Sigmoid colon (tissue), 7 donors: ENCODE data around the gene CCDC157. TPM values are rescaled to one million over a fixed set of nuclear protein-coding genes. Genes with fewer than 3 reads are reported as not detected.

ENCODE experiments used
- DNase-seq: peaks from one replicate; pipeline ENCODE4 v3.0.0-alpha.2; 2019
- H3K27ac ChIP-seq, 4 donors: fragments of 200-600 bp; sonication (generic); one replicate each; pipeline ENCODE4 v1.5.1; 2016 to 2019; ENCODE audit warnings: mild to moderate bottlenecking in 1 of 4
- H3K27me3 ChIP-seq, 3 donors: fragments of 200-600 bp; sonication (generic); one replicate each; pipeline ENCODE4 v1.5.1; 2019; ENCODE audit warnings: mild to moderate bottlenecking in 1 of 3
- H3K36me3 ChIP-seq, 4 donors: fragments of 200-600 bp; sonication (generic); one replicate each; pipeline ENCODE4 v1.5.1; 2016 to 2019
- H3K4me1 ChIP-seq, 4 donors: fragments of 200-600 bp; sonication (generic); one replicate each; pipeline ENCODE4 v1.5.1; 2017 to 2019
- H3K4me3 ChIP-seq, 4 donors: fragments of 200-600 bp; sonication (generic); one replicate each; pipeline ENCODE4 v1.5.1; 2017 to 2019; ENCODE audit warnings: mild to moderate bottlenecking in 2 of 4, moderate library complexity in 1 of 4
- H3K9me3 ChIP-seq, 4 donors: fragments of 200-600 bp in 3 of 4; sonication (generic) in 3 of 4; one replicate each; pipeline versions ENCODE4 v1.5.1 to v1.6.1; 2013 to 2019
- CTCF ChIP-seq, 4 experiments: fragments of 450-650 bp in 3 of 4; fragments of 200-600 bp in 1 of 4; IDR thresholded peaks; one replicate each; pipeline ENCODE4 v1.5.1; 2016 to 2019; ENCODE audit warnings: antibody characterized with exemption in 4 of 4, mild to moderate bottlenecking in 3 of 4, moderate library complexity in 2 of 4
- EP300 ChIP-seq, 4 donors: sonication (generic); formaldehyde crosslinking; IDR thresholded peaks; one replicate each; pipeline ENCODE4 v1.6.1; 2017; ENCODE audit warnings: antibody characterized with exemption in 4 of 4
- POLR2A ChIP-seq, 2 donors: fragments of 450-650 bp; IDR thresholded peaks; one replicate each; pipeline ENCODE4 v1.6.1; 2016; ENCODE audit warnings: antibody characterized with exemption in 2 of 2, mild to moderate bottlenecking in 2 of 2, moderate library complexity in 2 of 2
- POLR2AphosphoS5 ChIP-seq, 4 donors: sonication (generic); formaldehyde crosslinking; IDR thresholded peaks; one replicate each; pipeline ENCODE4 v1.6.1; 2017; ENCODE audit warnings: antibody characterized with exemption in 4 of 4
- WGBS, 2 donors: extraction: QIAGEN DNeasy Blood & Tissue Kit; methylation state at CpG; one replicate each; pipeline ENCODE4 v1.1.7; 2013; 5-methylcytosine and 5-hydroxymethylcytosine counted together
- intact Hi-C: fragments of 100-400 bp; cut with DNase I; formaldehyde crosslinking; loops from one replicate; pipeline ENCODE4 v1.15.1; 2023
- polyA plus RNA-seq, 3 donors: library from polyadenylated mRNA; stranded (reverse); fragments of 200-250 nt; gene quantifications; one replicate each; pipeline ENCODE4 v1.2.3, GENCODE V29; 2013
- total RNA-seq, 4 donors: library from RNA; depleted of rRNA; stranded (reverse); fragments of >200 nt; gene quantifications; one replicate each; pipeline ENCODE4 v1.1.0, GENCODE V29; 2016
- donor health status: healthy with polysubstance abuse.
- donor health status: Bipolar disorder and iron deficiency.
- donor health status: healthy.

The CCDC157 gene
- total and polyA plus RNA-seq, 7 donors: 0.83 to 2.0 (median 1.6) TPM

- Histone ChIP-seq H3K4me3 (peak overlapping the region in 1 of 4 donors; percentile 69), H3K27ac (no peak overlapping the region), H3K9me3 (no peaks in the 10 kb centered on the region), H3K36me3 (peaks cover 0 to 11% (median 2%) of the 10 kb centered on the region in 4 donors), H3K27me3 (no peaks in the 10 kb centered on the region), H3K4me1 (peaks cover 0 to 41% (median 36%) of the 10 kb centered on the region in 4 donors)
- intact Hi-C loops: loop anchor here (2.0 kb wide), 2 partner anchors 29 to 31 kb away; partner anchors contain the start of genes RNF215 and TBC1D10A
- no peak for TF ChIP-seq EP300 (IDR thresholded peaks at IDR 0.05)
- no peak for TF ChIP-seq POLR2AphosphoS5 (IDR thresholded peaks at IDR 0.05)
- TF ChIP-seq CTCF (IDR thresholded peaks at IDR 0.05): no peak
- TF ChIP-seq POLR2A (IDR thresholded peaks at IDR 0.05): no peak
- DNase-seq: no peak
- 72 to 76% methylated on average over 22 of the region's 22 CpGs for WGBS, 2 donors
Measured at GRCh38 chr22:30357650-30358215, 926 bp downstream of the CCDC157 start.

- intact Hi-C loops: no loop called here
- no peak for DNase-seq
- H3K4me1 ChIP-seq: peaks cover 0 to 40% (median 33%) of the 10 kb centered on the region in 4 donors
- TF ChIP-seq POLR2A (IDR thresholded peaks at IDR 0.05) (no peak), CTCF (IDR thresholded peaks at IDR 0.05) (no peak), EP300 (IDR thresholded peaks at IDR 0.05) (no peak), POLR2AphosphoS5 (IDR thresholded peaks at IDR 0.05) (no peak)
- H3K27ac ChIP-seq: no peak overlapping the region
- 94% methylated on average over 6 of the region's 6 CpGs for WGBS, 2 donors
- peaks cover 0 to 5% (median 0%) of the 10 kb centered on the region in 4 donors for H3K36me3 ChIP-seq
- no peak overlapping the region for H3K4me3 ChIP-seq
- H3K9me3 ChIP-seq: no peaks in the 10 kb centered on the region
- H3K27me3 ChIP-seq: no peaks in the 10 kb centered on the region
Measured at GRCh38 chr22:30358541-30358940, 1.7 kb downstream of the CCDC157 start.

GRCh38 chr22:30361916-30362650 lies 5.3 kb downstream of the CCDC157 start:
- intact Hi-C loops: no loop called here
- no peak for DNase-seq
- H3K27ac ChIP-seq: no peak overlapping the region
- no peaks in the 10 kb centered on the region for H3K9me3 ChIP-seq
- no peaks in the 10 kb centered on the region for H3K27me3 ChIP-seq
- H3K4me1 ChIP-seq: peaks cover 0 to 10% (median 7%) of the 10 kb centered on the region in 4 donors
- 83 to 89% methylated on average over 10 of the region's 10 CpGs for WGBS, 2 donors
- no peak for TF ChIP-seq POLR2AphosphoS5 (IDR thresholded peaks at IDR 0.05)
- H3K4me3 ChIP-seq: no peak overlapping the region
- no peaks in the 10 kb centered on the region for H3K36me3 ChIP-seq

- Histone ChIP-seq H3K4me3 (no peak overlapping the region), H3K27me3 (no peaks in the 10 kb centered on the region), H3K9me3 (no peaks in the 10 kb centered on the region), H3K27ac (no peak overlapping the region), H3K36me3 (no peaks in the 10 kb centered on the region), H3K4me1 (peaks cover 0 to 4% (median under 1%) of the 10 kb centered on the region in 4 donors)
- TF ChIP-seq POLR2A (IDR thresholded peaks at IDR 0.05): no peak
- no peak for TF ChIP-seq CTCF (IDR thresholded peaks at IDR 0.05)
- no peak for TF ChIP-seq POLR2AphosphoS5 (IDR thresholded peaks at IDR 0.05)
- TF ChIP-seq EP300 (IDR thresholded peaks at IDR 0.05): no peak
- WGBS, 2 donors: 82 to 84% methylated on average over 7 of the region's 7 CpGs
- DNase-seq: no peak
- intact Hi-C loops: no loop called here
Measured at GRCh38 chr22:30362651-30363281, 6.0 kb downstream of the CCDC157 start.

DNA sequence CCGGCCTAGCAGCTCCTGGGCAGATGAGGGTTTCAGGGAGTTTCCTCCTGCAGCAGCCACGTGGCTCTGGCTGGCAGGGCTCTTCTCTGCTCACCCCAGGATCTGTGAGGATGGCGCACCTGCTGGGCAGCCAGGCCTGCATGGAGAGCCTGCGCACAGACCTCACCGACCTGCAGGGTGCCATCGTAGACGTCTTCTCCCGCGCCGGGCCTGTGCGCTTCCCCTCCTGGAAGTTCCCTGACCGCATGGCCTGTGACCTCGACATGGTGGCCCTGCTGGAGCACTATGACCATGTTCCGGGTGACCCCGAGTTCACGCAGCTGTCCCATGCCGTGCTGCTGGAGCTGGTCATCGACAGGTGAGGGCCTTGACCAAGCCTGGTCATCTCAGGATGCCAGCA lies 9.1 kb downstream of the CCDC157 start:
- WGBS, 2 donors: 94% methylated on average over 18 of the region's 18 CpGs
- no peaks in the 10 kb centered on the region for H3K36me3 ChIP-seq
- no peak overlapping the region for H3K27ac ChIP-seq
- intact Hi-C loops: no loop called here
- TF ChIP-seq POLR2A (IDR thresholded peaks at IDR 0.05) (no peak), CTCF (IDR thresholded peaks at IDR 0.05) (no peak), POLR2AphosphoS5 (IDR thresholded peaks at IDR 0.05) (no peak), EP300 (IDR thresholded peaks at IDR 0.05) (no peak)
- no peak for DNase-seq
- no peak overlapping the region for H3K4me3 ChIP-seq
- no peaks in the 10 kb centered on the region for H3K27me3 ChIP-seq
- no peaks in the 10 kb centered on the region for H3K9me3 ChIP-seq
- H3K4me1 ChIP-seq: no peaks in the 10 kb centered on the region
